Ovary (tissue), 3 donors: Measurements from ENCODE around the gene DHX16.

Source experiments
- CTCF ChIP-seq, 3 donors: fragments of 450-650 bp in 2 of 3; fragments of 200-600 bp in 1 of 3; IDR thresholded peaks; one replicate each; pipeline versions ENCODE4 v1.5.1 to v1.8.0; 2016 to 2022; ENCODE audit warnings: antibody characterized with exemption in 3 of 3, mild to moderate bottlenecking in 1 of 3
- EP300 ChIP-seq: sonication (generic); formaldehyde crosslinking; IDR thresholded peaks from one replicate; pipeline ENCODE4 v1.6.1; 2017; ENCODE audit warnings: antibody characterized with exemption
- POLR2A ChIP-seq: fragments of 450-650 bp; IDR thresholded peaks from one replicate; pipeline ENCODE4 v1.6.1; 2017; ENCODE audit warnings: antibody characterized with exemption, mild to moderate bottlenecking, moderate library complexity
- donor health status: DM: no; HTN: no; CAD: no.

DNA sequence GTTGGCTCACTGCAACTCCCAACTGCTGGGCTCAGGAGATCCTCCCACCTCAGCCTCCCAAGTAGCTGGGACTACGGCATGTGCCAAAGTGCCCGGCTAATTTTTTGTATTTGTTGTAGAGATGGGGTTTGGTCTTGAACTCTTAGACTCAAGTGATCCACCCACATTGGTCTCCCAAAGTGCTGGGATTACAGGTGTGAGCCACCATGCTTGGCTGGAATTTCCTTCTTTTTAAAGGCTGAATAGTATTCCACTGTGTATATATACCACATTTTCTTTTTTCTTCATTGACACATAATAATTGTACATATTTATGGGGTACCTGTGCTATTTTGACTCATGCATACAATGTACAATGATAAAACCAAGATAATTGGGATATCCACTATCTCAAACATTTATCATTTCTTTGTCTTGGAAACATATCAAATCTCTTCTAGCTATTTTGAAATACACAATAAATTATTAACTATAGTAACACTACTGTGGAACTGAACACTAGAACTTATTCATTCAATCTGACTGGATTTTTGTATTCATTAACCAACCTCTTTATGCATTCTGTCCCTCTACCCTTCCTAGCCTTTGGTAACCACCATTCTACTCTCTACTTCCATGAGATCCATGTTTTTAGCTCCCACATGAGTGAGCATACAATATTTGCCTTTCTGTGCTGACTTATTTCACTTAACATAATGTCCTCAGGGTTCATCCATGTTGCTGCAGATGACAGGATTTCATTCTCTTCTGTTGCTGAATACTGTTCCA, 36.5 kb upstream of the DHX16 start:
- no peak for TF ChIP-seq CTCF (IDR thresholded peaks at IDR 0.05)
- no peak for TF ChIP-seq POLR2A
- no peak for TF ChIP-seq EP300
